BJ (cell line): ENCODE data around the gene TMEM63C. TPM values are rescaled to one million over a fixed set of nuclear protein-coding genes. Genes with fewer than 3 reads are reported as not detected.

Experiments used
- CTCF ChIA-PET: fragments of 350-600 bp; formaldehyde crosslinking; extraction: SDS; loops from one replicate; lab custom pipeline; 2021; ENCODE audit warnings: antibody characterized with exemption, inconsistent platforms; lab: Yijun Ruan, JAX
- POLR2A ChIA-PET: fragments of 300-600 bp; sonication (Branson Sonifier 250); formaldehyde crosslinking; extraction: SDS; loops from one replicate; lab custom pipeline; 2021; ENCODE audit warnings: antibody characterized with exemption; lab: Charles Lee
- DNase-seq: peaks from one replicate; pipeline ENCODE4 v3.0.0-alpha.2; 2011; ENCODE audit warnings: low read depth
- H3K27me3 ChIP-seq: 2 replicates; pipeline ENCODE4 v1.6.0; 2011; ENCODE audit warnings: low read length; ENCODE audit not compliant: control insufficient read depth, insufficient read depth
- H3K36me3 ChIP-seq: 2 replicates; pipeline ENCODE4 v1.5.1; 2011; ENCODE audit warnings: low read length; ENCODE audit not compliant: control insufficient read depth, insufficient read depth
- H3K4me3 ChIP-seq: 2 replicates; pipeline ENCODE4 v1.5.1; 2011; ENCODE audit warnings: low read depth, mild to moderate bottlenecking, control low read depth, low read length
- polyA plus RNA-seq: library from polyadenylated mRNA; depleted of rRNA; stranded (reverse); fragments of >200 nt; gene quantifications from 2 replicates; pipeline ENCODE4 v1.2.3, GENCODE V29; 2011
- TF ChIP-seq, protein P1 (sequence below): IDR thresholded peaks from 2 replicates; pipeline ENCODE4 v1.5.1; 2011; ENCODE audit warnings: low read depth, mild to moderate bottlenecking, control low read depth, inconsistent platforms, low read length, moderate library complexity; ENCODE audit not compliant: insufficient read depth

TMEM63C gene
- polyA plus RNA-seq, 1 experiment: not detected

DNA sequence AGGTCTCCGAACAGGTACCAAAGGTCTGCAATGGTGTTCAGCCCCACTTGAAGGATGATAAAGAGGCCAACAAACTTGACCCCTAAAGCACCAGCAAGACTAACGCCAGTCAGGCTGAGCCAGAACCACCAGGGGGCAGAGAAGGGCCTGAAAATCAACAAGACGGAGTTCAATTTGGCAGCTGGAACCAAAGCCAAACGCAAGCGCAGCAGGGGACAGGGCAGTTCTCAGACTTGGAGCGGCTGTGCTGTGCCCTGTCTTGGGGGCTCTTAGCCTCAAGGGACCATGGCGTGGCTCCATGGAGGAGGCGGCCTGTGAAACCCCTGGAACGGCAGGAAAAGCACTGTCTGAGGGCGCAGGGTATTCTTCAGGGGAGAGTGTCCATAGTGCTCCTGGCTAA lies 119.5 kb downstream of the TMEM63C start:
- POLR2A ChIA-PET: no interaction called here
- CTCF ChIA-PET: interaction anchor here (0.6 to 12.7 kb wide), 13 partner anchors 9 to 1394 kb away, joined by 3 to 426 read pairs (median 4); partner anchors contain the start of genes GSTZ1 and POMT2
- no peaks in the 10 kb centered on the region for H3K27me3 ChIP-seq
- H3K4me3 ChIP-seq: no peak overlapping the region
- DNase-seq: no peak
- peaks cover 4% of the 10 kb centered on the region for H3K36me3 ChIP-seq
- TF ChIP-seq, protein P1, sequence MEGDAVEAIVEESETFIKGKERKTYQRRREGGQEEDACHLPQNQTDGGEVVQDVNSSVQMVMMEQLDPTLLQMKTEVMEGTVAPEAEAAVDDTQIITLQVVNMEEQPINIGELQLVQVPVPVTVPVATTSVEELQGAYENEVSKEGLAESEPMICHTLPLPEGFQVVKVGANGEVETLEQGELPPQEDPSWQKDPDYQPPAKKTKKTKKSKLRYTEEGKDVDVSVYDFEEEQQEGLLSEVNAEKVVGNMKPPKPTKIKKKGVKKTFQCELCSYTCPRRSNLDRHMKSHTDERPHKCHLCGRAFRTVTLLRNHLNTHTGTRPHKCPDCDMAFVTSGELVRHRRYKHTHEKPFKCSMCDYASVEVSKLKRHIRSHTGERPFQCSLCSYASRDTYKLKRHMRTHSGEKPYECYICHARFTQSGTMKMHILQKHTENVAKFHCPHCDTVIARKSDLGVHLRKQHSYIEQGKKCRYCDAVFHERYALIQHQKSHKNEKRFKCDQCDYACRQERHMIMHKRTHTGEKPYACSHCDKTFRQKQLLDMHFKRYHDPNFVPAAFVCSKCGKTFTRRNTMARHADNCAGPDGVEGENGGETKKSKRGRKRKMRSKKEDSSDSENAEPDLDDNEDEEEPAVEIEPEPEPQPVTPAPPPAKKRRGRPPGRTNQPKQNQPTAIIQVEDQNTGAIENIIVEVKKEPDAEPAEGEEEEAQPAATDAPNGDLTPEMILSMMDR: peak; percentile 90

DNA sequence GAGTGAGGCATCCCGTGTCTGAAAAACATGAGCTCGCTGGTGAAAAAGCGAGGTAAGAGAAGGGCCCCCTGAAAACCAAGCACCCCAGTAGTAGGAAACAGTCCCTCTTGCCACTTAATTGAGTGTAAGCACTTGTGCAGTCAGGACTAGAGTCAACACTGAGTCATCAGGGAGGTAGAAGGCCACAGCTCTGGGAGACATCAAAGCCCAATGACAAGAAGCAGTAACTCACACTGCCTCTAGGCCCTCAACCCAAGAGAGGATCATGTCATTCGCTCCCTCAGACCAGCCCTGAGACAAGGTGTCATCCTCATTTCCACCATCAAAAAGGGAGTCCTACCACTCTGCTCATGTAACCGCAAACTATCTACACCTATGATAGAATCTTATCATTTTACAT lies 121.3 kb downstream of the TMEM63C start:
- CTCF ChIA-PET: interaction anchor here (1.6 to 12.7 kb wide), 2 partner anchors 14 to 106 kb away, joined by 4 to 426 read pairs; partner anchors contain the start of genes GSTZ1 and POMT2
- Histone ChIP-seq H3K27me3 (no peaks in the 10 kb centered on the region), H3K36me3 (peaks cover 3% of the 10 kb centered on the region; the same call in 1 of the 2 replicates), H3K4me3 (no peak overlapping the region)
- DNase-seq: no peak
- POLR2A ChIA-PET: no interaction called here
- TF ChIP-seq, protein P1: no peak

GRCh38 chr14:77303417-77304156 lies 122.0 kb downstream of the TMEM63C start:
- peak; percentile 94 for DNase-seq
- TF ChIP-seq, protein P1: no peak
- ChIA-PET POLR2A (interaction anchor here (1.5 kb wide), 1 partner anchor 13 kb away, joined by 6 read pairs; no protein-coding TSS in a partner anchor), CTCF (interaction anchor here (0.8 to 12.7 kb wide), 4 partner anchors 10 to 656 kb away, joined by 3 to 426 read pairs (median 4); partner anchors contain the start of genes GSTZ1 and POMT2)
- 0 out of 2 replicates have a peak, but pooled peaks cover 1% of the 10 kb centered on the region for H3K36me3 ChIP-seq
- H3K4me3 ChIP-seq: no peak overlapping the region
- no peaks in the 10 kb centered on the region for H3K27me3 ChIP-seq

DNA sequence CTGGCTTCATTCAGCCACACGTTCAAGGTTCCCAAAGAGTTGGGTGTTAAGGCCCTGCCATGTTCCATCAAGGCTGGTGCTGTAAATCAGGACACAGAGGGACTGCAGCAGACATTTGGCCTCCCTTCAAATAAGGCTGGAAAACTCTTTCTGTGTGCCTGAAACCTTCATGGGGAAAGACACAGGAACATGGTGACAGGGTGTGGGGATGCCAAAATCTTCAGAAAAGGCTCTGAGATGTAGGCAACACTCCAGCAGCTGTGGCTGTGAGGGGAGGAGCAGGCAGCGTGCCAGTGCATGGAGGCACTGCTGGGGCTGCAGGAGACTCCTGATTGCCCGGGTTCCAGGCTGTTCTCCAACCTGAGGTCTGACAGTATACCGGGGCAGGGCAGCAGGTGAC lies 124.1 kb downstream of the TMEM63C start:
- DNase-seq: no peak
- Histone ChIP-seq H3K4me3 (no peak overlapping the region), H3K27me3 (no peaks in the 10 kb centered on the region), H3K36me3 (no peaks in the 10 kb centered on the region)
- ChIA-PET CTCF (interaction anchor here (0.5 to 12.7 kb wide), 2 partner anchors 11 to 250 kb away, joined by 3 to 426 read pairs; partner anchors contain the start of genes GSTZ1 and POMT2), POLR2A (no interaction called here)
- TF ChIP-seq, protein P1: no peak

- H3K36me3 ChIP-seq: no peaks in the 10 kb centered on the region
- no peak overlapping the region for H3K4me3 ChIP-seq
- no peaks in the 10 kb centered on the region for H3K27me3 ChIP-seq
- ChIA-PET POLR2A (interaction anchor here (0.6 to 1.0 kb wide), 2 partner anchors 14 to 306 kb away, joined by 3 to 4 read pairs; no protein-coding TSS in a partner anchor), CTCF (interaction anchor here (0.9 to 12.7 kb wide), 3 partner anchors 10 to 236 kb away, joined by 3 to 426 read pairs (median 4); partner anchors contain the start of genes GSTZ1 and POMT2)
- no peak for DNase-seq
- TF ChIP-seq, protein P1: no peak
These were observed 124.8 kb downstream of the TMEM63C start for GRCh38 chr14:77306416-77306815.
